Activated CD8-positive, alpha-beta T cell treated with anti-CD3 and anti-CD28 coated beads for 36 hours (primary cell): Measurements from ENCODE around the gene PTPN4. TPM values are rescaled to one million over a fixed set of nuclear protein-coding genes. Genes with fewer than 3 reads are reported as not detected.

Experiments used
- ATAC-seq: fragments of 200-7000 bp; cut with Tn5 transposase; one replicate; pipeline ENCODE4 v1.10.0; 2021; ENCODE audit warnings: mild to moderate bottlenecking, moderate library complexity
- CTCF ChIA-PET: fragments of 350-600 bp; sonication (Branson Sonifier 250); formaldehyde crosslinking; loops from one replicate; lab custom pipeline; 2021; ENCODE audit warnings: antibody characterized with exemption; lab: Charles Lee
- POLR2A ChIA-PET: fragments of 350-600 bp; sonication (Branson Sonifier 250); formaldehyde crosslinking; loops from one replicate; lab custom pipeline; 2021; ENCODE audit warnings: antibody characterized with exemption; lab: Charles Lee
- DNase-seq: peaks from one replicate; pipeline ENCODE4 v3.0.0-alpha.2; 2020
- H3K27ac Mint-ChIP-seq: one replicate; pipeline ENCODE4 v1.8.0; 2021; ENCODE audit warnings: mild to moderate bottlenecking, mixed read lengths
- H3K27me3 Mint-ChIP-seq: one replicate; pipeline ENCODE4 v1.8.0; 2021; ENCODE audit warnings: mixed read lengths
- H3K36me3 Mint-ChIP-seq: one replicate; pipeline ENCODE4 v1.8.0; 2021; ENCODE audit warnings: low read depth, mixed read lengths
- H3K4me1 Mint-ChIP-seq: one replicate; pipeline ENCODE4 v1.8.0; 2021; ENCODE audit warnings: low read depth, mixed read lengths
- H3K4me3 Mint-ChIP-seq: one replicate; pipeline ENCODE4 v1.8.0; 2021; ENCODE audit warnings: mild to moderate bottlenecking, moderate library complexity, mixed read lengths
- H3K9me3 Mint-ChIP-seq: one replicate; pipeline ENCODE4 v1.8.0; 2021; ENCODE audit warnings: mixed read lengths
- intact Hi-C: fragments of 100-400 bp; cut with micrococcal nuclease; formaldehyde crosslinking; loops from one replicate; pipeline ENCODE4 v1.10.0; 2022
- total RNA-seq, 2 experiments: library from RNA; stranded (reverse); gene quantifications; one replicate each; pipeline ENCODE4 v1.2.3, GENCODE V29; 2021
- TF ChIP-seq, protein P1 (sequence below): fragments of 200-600 bp; IDR thresholded peaks from one replicate; pipeline ENCODE4 v1.8.0; 2022; ENCODE audit warnings: antibody characterized with exemption, mild to moderate bottlenecking

The PTPN4 gene
- total RNA-seq, 2 experiments from 2014 or later = 34.4 to 40.2 TPM

DNA sequence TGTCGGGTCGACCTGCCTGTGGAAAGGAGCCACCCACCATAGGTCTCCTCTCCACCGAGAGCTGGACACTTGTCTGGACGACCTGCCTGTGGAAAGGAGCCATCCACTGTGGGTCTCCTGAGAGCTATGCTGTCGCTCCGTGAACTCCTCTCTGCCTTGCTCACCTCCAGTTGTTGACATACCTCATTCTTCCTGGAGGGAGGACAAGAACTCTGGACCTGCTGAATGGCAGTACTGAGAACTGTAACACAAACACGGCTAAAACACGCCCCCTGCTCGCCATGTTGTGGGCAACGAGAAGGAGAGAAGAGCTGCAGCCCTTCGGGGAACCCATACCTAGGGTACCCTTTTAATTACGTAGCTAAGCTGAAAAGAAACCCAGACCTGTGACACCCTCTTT lies 77.6 kb downstream of the PTPN4 start:
- Mint-ChIP-seq H3K27me3 (no peaks in the 10 kb centered on the region), H3K27ac (no peak overlapping the region), H3K4me3 (no peak overlapping the region), H3K36me3 (peaks cover 7% of the 10 kb centered on the region), H3K4me1 (peaks cover 59% of the 10 kb centered on the region), H3K9me3 (no peaks in the 10 kb centered on the region)
- no peak for DNase-seq
- intact Hi-C loops = no loop called here
- POLR2A ChIA-PET = interaction anchor here (0.8 kb wide), 1 partner anchor 19 kb away, joined by 3 read pairs; no protein-coding TSS in a partner anchor
- TF ChIP-seq, protein P1, sequence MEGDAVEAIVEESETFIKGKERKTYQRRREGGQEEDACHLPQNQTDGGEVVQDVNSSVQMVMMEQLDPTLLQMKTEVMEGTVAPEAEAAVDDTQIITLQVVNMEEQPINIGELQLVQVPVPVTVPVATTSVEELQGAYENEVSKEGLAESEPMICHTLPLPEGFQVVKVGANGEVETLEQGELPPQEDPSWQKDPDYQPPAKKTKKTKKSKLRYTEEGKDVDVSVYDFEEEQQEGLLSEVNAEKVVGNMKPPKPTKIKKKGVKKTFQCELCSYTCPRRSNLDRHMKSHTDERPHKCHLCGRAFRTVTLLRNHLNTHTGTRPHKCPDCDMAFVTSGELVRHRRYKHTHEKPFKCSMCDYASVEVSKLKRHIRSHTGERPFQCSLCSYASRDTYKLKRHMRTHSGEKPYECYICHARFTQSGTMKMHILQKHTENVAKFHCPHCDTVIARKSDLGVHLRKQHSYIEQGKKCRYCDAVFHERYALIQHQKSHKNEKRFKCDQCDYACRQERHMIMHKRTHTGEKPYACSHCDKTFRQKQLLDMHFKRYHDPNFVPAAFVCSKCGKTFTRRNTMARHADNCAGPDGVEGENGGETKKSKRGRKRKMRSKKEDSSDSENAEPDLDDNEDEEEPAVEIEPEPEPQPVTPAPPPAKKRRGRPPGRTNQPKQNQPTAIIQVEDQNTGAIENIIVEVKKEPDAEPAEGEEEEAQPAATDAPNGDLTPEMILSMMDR = no peak
- CTCF ChIA-PET = interaction anchor here (1.1 to 2.2 kb wide), 3 partner anchors 12 to 840 kb away, joined by 3 to 7 read pairs (median 3); no protein-coding TSS in a partner anchor
- ATAC-seq = no peak

DNA sequence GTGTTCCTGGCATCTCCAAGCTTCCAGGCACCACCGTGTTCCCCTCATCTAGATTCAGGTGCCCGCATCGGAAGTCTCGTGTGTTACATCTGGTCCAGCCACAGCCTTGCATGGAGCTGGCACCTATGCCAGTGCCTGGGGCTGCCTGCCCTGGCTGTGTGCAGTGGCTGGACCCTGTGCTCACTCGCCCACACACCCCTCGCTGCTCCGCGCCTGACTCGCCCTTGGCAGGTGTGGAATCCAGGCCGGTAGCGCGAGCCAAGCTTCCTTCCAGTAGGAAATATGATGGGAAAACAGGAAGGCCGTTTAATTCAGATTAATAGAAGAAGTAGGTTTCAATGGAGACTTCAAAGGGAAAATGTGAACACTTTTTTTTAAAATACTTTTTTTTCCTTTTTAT lies 78.0 kb downstream of the PTPN4 start:
- ChIA-PET POLR2A (interaction anchor here (0.8 kb wide), 1 partner anchor 19 kb away, joined by 3 read pairs; no protein-coding TSS in a partner anchor), CTCF (interaction anchor here (0.8 to 2.2 kb wide), 4 partner anchors 10 to 339 kb away, joined by 3 to 7 read pairs (median 3); no protein-coding TSS in a partner anchor)
- ATAC-seq = no peak
- Mint-ChIP-seq H3K4me1 (peaks cover 61% of the 10 kb centered on the region), H3K36me3 (peaks cover 7% of the 10 kb centered on the region), H3K4me3 (no peak overlapping the region), H3K27me3 (no peaks in the 10 kb centered on the region), H3K9me3 (no peaks in the 10 kb centered on the region), H3K27ac (no peak overlapping the region)
- TF ChIP-seq, protein P1 = no peak
- intact Hi-C loops = no loop called here
- DNase-seq = no peak

DNA sequence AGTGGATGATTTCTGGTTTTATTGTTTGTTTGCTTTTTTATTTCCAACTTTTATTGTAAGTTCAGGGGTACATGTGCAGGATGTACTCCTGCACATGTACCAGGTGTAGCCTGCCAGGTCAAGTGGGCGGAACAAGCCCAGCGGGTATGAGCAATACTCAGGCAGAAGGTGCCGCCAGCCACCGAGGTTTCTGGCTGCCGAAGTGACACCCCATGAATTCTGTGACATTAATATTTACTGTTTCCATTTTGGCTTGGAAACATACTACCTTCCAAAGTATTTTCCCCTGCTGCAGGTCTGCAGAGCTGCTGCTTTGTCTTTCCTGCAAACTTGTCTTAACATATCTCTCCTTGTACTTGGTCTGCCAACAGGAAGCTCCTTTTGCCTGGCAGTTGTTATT lies 78.5 kb downstream of the PTPN4 start:
- Mint-ChIP-seq H3K9me3 (no peaks in the 10 kb centered on the region), H3K27ac (no peak overlapping the region), H3K4me3 (no peak overlapping the region), H3K4me1 (peaks cover 57% of the 10 kb centered on the region), H3K27me3 (no peaks in the 10 kb centered on the region), H3K36me3 (peaks cover 8% of the 10 kb centered on the region)
- peak; percentile 34 for ATAC-seq
- intact Hi-C loops = no loop called here
- TF ChIP-seq, protein P1 = no peak
- CTCF ChIA-PET = interaction anchor here (0.8 to 2.2 kb wide), 4 partner anchors 10 to 338 kb away, joined by 3 to 7 read pairs (median 3); no protein-coding TSS in a partner anchor
- POLR2A ChIA-PET = no interaction called here
- DNase-seq = peak; percentile 49

DNA sequence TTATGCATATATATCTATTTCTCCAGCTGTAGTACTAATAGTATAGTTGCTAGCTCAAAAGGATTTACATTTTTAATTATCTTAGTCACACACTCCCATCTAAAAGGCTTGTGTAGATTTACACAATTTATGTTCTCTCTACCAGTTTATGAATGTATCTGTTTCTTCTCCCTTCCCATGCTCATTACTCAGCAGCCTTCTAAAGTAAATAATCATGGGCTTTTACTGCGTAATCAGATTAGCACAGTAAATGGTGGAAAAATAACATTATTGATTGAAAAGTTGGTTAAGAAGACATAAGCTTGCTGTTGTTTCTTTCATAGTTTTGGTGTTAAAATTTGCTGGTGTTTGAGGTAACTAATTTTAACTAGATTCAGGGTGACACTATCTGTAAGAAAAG lies 81.8 kb downstream of the PTPN4 start:
- POLR2A ChIA-PET = no interaction called here
- intact Hi-C loops = no loop called here
- ATAC-seq (no peak), DNase-seq (no peak)
- CTCF ChIA-PET = interaction anchor here (0.7 kb wide), 1 partner anchor 89 kb away, joined by 3 read pairs; no protein-coding TSS in a partner anchor
- H3K27ac Mint-ChIP-seq = no peak overlapping the region
- no peaks in the 10 kb centered on the region for H3K27me3 Mint-ChIP-seq
- peaks cover 49% of the 10 kb centered on the region for H3K4me1 Mint-ChIP-seq
- H3K9me3 Mint-ChIP-seq = peaks cover 6% of the 10 kb centered on the region
- H3K36me3 Mint-ChIP-seq = peaks cover 15% of the 10 kb centered on the region
- no peak overlapping the region for H3K4me3 Mint-ChIP-seq
- TF ChIP-seq, protein P1 = no peak

DNA sequence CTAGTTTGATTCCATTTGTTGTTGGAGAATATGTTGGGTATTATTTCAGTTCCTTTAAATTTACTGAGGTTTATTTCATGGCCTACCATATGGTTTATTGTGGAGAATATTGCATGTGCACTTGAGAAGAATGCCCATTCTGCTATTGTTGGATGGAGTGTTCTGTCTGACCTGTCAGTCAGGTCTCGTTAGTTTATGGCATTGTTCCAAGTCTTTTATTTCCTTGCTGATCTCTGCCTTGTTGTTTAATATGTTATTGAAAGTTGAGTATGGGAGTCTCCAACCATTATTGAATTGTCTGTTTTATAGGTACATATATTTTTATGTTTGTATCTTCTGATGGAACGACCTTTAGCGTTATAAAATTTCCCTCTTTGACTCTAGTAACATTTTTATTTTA lies 86.3 kb downstream of the PTPN4 start:
- POLR2A ChIA-PET = no interaction called here
- Mint-ChIP-seq H3K36me3 (peaks cover 38% of the 10 kb centered on the region), H3K4me1 (peaks cover 30% of the 10 kb centered on the region), H3K4me3 (no peak overlapping the region), H3K27ac (no peak overlapping the region), H3K27me3 (no peaks in the 10 kb centered on the region), H3K9me3 (peaks cover 25% of the 10 kb centered on the region)
- DNase-seq (no peak), ATAC-seq (no peak)
- TF ChIP-seq, protein P1 = no peak
- intact Hi-C loops = no loop called here
- CTCF ChIA-PET = no interaction called here
